Caco-2 (cell line): ENCODE measurements around the gene PALLD. TPM values are rescaled to one million over a fixed set of nuclear protein-coding genes. Genes with fewer than 3 reads are reported as not detected.

Experiments used
- BruUV-seq: library from RNA; stranded (reverse); fragments of 400-500 nt; replicated peaks from 2 replicates; lab custom pipeline; 2021; lab: Mats Ljungman, UMichigan
- CTCF ChIA-PET: fragments of 300-600 bp; sonication (Branson Sonifier 250); formaldehyde crosslinking; loops from one replicate; lab custom pipeline; 2022; ENCODE audit warnings: antibody characterized with exemption; lab: Charles Lee
- POLR2A ChIA-PET: fragments of 300-600 bp; sonication (Branson Sonifier 250); formaldehyde crosslinking; loops from one replicate; lab custom pipeline; 2022; ENCODE audit warnings: antibody characterized with exemption; lab: Charles Lee
- DNase-seq, 2 experiments: peaks; one replicate each; pipeline versions ENCODE4 v3.0.0 to v3.0.0-alpha.2; 2020 to 2022
- H3K27me3 ChIP-seq: replicated peaks from 2 replicates; pipeline ENCODE4 v1.6.0; 2011; ENCODE audit warnings: low read length; ENCODE audit not compliant: control insufficient read depth, insufficient read depth
- H3K36me3 ChIP-seq: 2 replicates; pipeline ENCODE4 v1.5.1; 2011; ENCODE audit warnings: low read length; ENCODE audit not compliant: control insufficient read depth, insufficient read depth
- H3K4me1 ChIP-seq: fragments of 250-450 bp; sonication (Bioruptor Pico); 2 replicates; pipeline ENCODE4 v1.5.1; 2020; ENCODE audit warnings: mild to moderate bottlenecking
- H3K4me3 ChIP-seq: 2 replicates; pipeline ENCODE4 v1.5.1; 2011; ENCODE audit warnings: low read depth, mild to moderate bottlenecking, control low read depth, low read length
- H3K9me3 ChIP-seq: fragments of 250-450 bp; sonication (Bioruptor Pico); 2 replicates; pipeline ENCODE4 v1.5.1; 2020; ENCODE audit warnings: mild to moderate bottlenecking, moderate library complexity
- H3K27ac Mint-ChIP-seq: one replicate; pipeline ENCODE4 v1.8.0; 2022; ENCODE audit warnings: mixed read lengths; ENCODE audit not compliant: unreplicated experiment
- H3K27me3 Mint-ChIP-seq: one replicate; pipeline ENCODE4 v1.8.0; 2022; ENCODE audit warnings: mixed read lengths; ENCODE audit not compliant: insufficient read depth, unreplicated experiment
- H3K36me3 Mint-ChIP-seq: one replicate; pipeline ENCODE4 v1.8.0; 2022; ENCODE audit warnings: mild to moderate bottlenecking, mixed read lengths; ENCODE audit not compliant: insufficient read depth, unreplicated experiment
- H3K4me1 Mint-ChIP-seq: one replicate; pipeline ENCODE4 v1.8.0; 2022; ENCODE audit warnings: low read depth, mixed read lengths; ENCODE audit not compliant: unreplicated experiment
- H3K4me3 Mint-ChIP-seq: one replicate; pipeline ENCODE4 v1.8.0; 2022; ENCODE audit warnings: mild to moderate bottlenecking, moderate library complexity, mixed read lengths; ENCODE audit not compliant: unreplicated experiment
- H3K9me3 Mint-ChIP-seq: one replicate; pipeline ENCODE4 v1.8.0; 2022; ENCODE audit warnings: mixed read lengths; ENCODE audit not compliant: unreplicated experiment
- CTCF ChIP-seq, 2 experiments: fragments of 200-600 bp in 1 of 2; IDR thresholded peaks; 1 replicate in 1 of 2; 2 replicates in 1 of 2; pipeline versions ENCODE4 v1.5.1 to v1.8.0; 2011 to 2022; ENCODE audit warnings: antibody characterized with exemption in 1 of 2, control low read depth in 1 of 2, inconsistent platforms in 1 of 2, low read depth in 1 of 2, low read length in 1 of 2, mild to moderate bottlenecking in 1 of 2, moderate library complexity in 1 of 2; ENCODE audit not compliant: insufficient read depth in 1 of 2, severe bottlenecking in 1 of 2, unreplicated experiment in 1 of 2
- intact Hi-C: fragments of 100-400 bp; cut with micrococcal nuclease; formaldehyde crosslinking; loops from one replicate; pipeline ENCODE4 v1.10.0; 2022; ENCODE audit not compliant: unreplicated experiment
- total RNA-seq: library from RNA; stranded (reverse); gene quantifications from 2 replicates; pipeline ENCODE4 v1.2.3, GENCODE V29; 2022

PALLD gene
- total RNA-seq, 1 experiment from 2014 or later: 12.3 TPM

GRCh38 chr4:168781341-168781740, 284.5 kb downstream of the PALLD start:
- H3K4me1 Mint-ChIP-seq: no peaks in the 10 kb centered on the region
- intact Hi-C loops: no loop called here
- BruUV-seq: no TSS peak
- CTCF ChIA-PET: no interaction called here
- H3K4me3 Mint-ChIP-seq: no peak overlapping the region
- H3K27ac Mint-ChIP-seq: no peak overlapping the region
- 0 out of 2 replicates have a peak, but pooled peaks cover 5% of the 10 kb centered on the region for H3K9me3 ChIP-seq
- no peak overlapping the region for H3K4me3 ChIP-seq
- no peaks in the 10 kb centered on the region for H3K36me3 ChIP-seq
- POLR2A ChIA-PET: no interaction called here
- H3K9me3 Mint-ChIP-seq: no peaks in the 10 kb centered on the region
- DNase-seq: no peak
- no peaks in the 10 kb centered on the region for H3K4me1 ChIP-seq
- H3K27me3 ChIP-seq: no peaks in the 10 kb centered on the region
- no peaks in the 10 kb centered on the region for H3K27me3 Mint-ChIP-seq
- no peaks in the 10 kb centered on the region for H3K36me3 Mint-ChIP-seq
- TF ChIP-seq CTCF (IDR thresholded peaks at IDR 0.05; ENCODE audit: insufficient read depth in 1 of 2, low read depth in 1 of 2, low read length in 1 of 2, severe bottlenecking in 1 of 2, unreplicated experiment in 1 of 2): no peak

- no peak for TF ChIP-seq CTCF (IDR thresholded peaks at IDR 0.05; ENCODE audit: insufficient read depth in 1 of 2, low read depth in 1 of 2, low read length in 1 of 2, severe bottlenecking in 1 of 2, unreplicated experiment in 1 of 2)
- Mint-ChIP-seq H3K36me3 (no peaks in the 10 kb centered on the region), H3K4me1 (no peaks in the 10 kb centered on the region), H3K4me3 (no peak overlapping the region), H3K9me3 (no peaks in the 10 kb centered on the region), H3K27me3 (no peaks in the 10 kb centered on the region), H3K27ac (no peak overlapping the region)
- no peaks in the 10 kb centered on the region for H3K4me1 ChIP-seq
- intact Hi-C loops: no loop called here
- no peak for DNase-seq
- ChIA-PET CTCF (no interaction called here), POLR2A (no interaction called here)
- H3K27me3 ChIP-seq: no peaks in the 10 kb centered on the region
- BruUV-seq: no TSS peak
- no peak overlapping the region for H3K4me3 ChIP-seq
- H3K36me3 ChIP-seq: no peaks in the 10 kb centered on the region
- no peaks in the 10 kb centered on the region for H3K9me3 ChIP-seq
These were observed 285.1 kb downstream of the PALLD start for GRCh38 chr4:168781926-168782325.

- Histone ChIP-seq H3K27me3 (no peaks in the 10 kb centered on the region), H3K4me1 (0 out of 2 replicates have a peak, but pooled peaks cover under 1% of the 10 kb centered on the region), H3K9me3 (no peaks in the 10 kb centered on the region), H3K36me3 (no peaks in the 10 kb centered on the region), H3K4me3 (no peak overlapping the region)
- no peak for DNase-seq
- no TSS peak for BruUV-seq
- Mint-ChIP-seq H3K27me3 (no peaks in the 10 kb centered on the region), H3K4me3 (no peak overlapping the region), H3K9me3 (no peaks in the 10 kb centered on the region), H3K27ac (no peak overlapping the region), H3K36me3 (no peaks in the 10 kb centered on the region), H3K4me1 (no peaks in the 10 kb centered on the region)
- TF ChIP-seq CTCF (IDR thresholded peaks at IDR 0.05; ENCODE audit: insufficient read depth in 1 of 2, low read depth in 1 of 2, low read length in 1 of 2, severe bottlenecking in 1 of 2, unreplicated experiment in 1 of 2): no peak
- ChIA-PET CTCF (no interaction called here), POLR2A (no interaction called here)
- intact Hi-C loops: no loop called here
These were observed 285.6 kb downstream of the PALLD start for GRCh38 chr4:168782439-168782838.
